ENCODE results near the gene DSCAM. TPM values are rescaled to one million over a fixed set of nuclear protein-coding genes. Genes with fewer than 3 reads are reported as not detected.

The DSCAM gene
- total RNA-seq, 1 donor from 2014 or later, result not detected

DNA sequence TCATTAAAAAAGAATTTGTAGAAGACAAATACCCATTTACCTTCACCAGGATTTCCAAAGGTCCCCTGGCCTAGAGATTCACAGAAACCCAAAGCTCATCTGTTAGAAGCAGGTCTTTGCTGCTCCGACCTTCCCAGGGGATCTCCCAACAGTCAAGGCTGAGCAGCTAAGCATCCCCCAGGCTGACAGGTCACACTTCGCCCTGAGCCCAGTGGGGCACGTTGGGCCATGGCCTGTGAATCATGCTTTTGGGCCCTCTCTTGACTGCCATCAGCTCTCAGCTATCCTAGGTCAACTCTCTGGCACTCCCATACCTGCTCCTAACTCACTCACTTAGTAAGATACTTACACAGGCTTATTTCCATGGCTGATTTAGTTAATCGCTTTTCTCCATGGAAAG lies 157.7 kb downstream of the DSCAM start:
- TF ChIP-seq CTCF (IDR thresholded peaks at IDR 0.05; ENCODE audit: borderline replicate concordance), result no peak
- Histone ChIP-seq H3K27me3 (ENCODE audit: low read depth) (no peaks in the 10 kb centered on the region), H3K4me3 (no peak overlapping the region), H3K27ac (replicated peaks) (no peak overlapping the region), H3K36me3 (no peaks in the 10 kb centered on the region), H3K9me3 (replicated peaks) (no peaks in the 10 kb centered on the region), H3K4me1 (peaks cover 3% of the 10 kb centered on the region)
- DNase-seq, result no peak
- intact Hi-C loops (cut with micrococcal nuclease), result no loop called here

DNA sequence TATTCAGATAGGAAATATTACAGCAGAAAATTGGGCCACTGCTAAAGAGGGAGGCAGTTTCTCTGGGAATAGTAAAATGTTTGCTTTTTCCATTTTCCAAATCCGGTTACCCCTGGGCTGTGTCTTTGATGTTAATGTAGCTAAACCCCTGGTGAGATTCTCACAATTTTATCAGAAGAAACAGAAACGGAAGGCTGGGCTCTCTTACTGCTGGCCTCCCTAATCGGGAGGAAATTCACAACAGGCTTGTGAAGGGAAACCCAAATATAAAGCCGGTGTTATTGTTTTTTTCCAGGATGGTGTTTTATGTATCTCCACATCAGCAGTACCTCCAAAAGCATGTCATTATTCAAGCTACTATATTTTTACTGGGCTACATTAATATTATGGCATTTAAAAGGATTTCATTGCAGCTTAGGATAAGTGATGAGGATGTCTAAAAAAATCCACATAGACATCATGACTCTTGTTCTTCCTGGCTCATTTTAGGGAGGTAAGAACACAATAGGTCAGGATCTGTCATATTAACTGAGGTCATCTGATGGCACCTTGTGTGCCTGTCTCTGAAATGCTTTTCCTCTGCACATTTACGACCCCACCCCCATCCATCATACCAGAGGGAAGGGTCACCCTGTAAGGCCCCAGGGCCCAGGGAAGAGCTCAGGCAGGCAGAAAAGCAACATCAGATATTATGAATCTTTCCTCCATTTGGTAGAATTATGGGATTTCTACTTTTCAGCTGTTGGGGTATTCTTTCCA lies 158.7 kb downstream of the DSCAM start:
- H3K27me3 ChIP-seq (ENCODE audit: low read depth), result no peaks in the 10 kb centered on the region
- no peak overlapping the region for H3K4me3 ChIP-seq
- intact Hi-C loops (cut with micrococcal nuclease), result no loop called here
- DNase-seq, result no peak
- no peaks in the 10 kb centered on the region for H3K36me3 ChIP-seq
- H3K4me1 ChIP-seq, result peaks cover 3% of the 10 kb centered on the region
- H3K9me3 ChIP-seq (replicated peaks), result no peaks in the 10 kb centered on the region
- no peak overlapping the region for H3K27ac ChIP-seq (replicated peaks)
- no peak for TF ChIP-seq CTCF (IDR thresholded peaks at IDR 0.05; ENCODE audit: borderline replicate concordance)

DNA sequence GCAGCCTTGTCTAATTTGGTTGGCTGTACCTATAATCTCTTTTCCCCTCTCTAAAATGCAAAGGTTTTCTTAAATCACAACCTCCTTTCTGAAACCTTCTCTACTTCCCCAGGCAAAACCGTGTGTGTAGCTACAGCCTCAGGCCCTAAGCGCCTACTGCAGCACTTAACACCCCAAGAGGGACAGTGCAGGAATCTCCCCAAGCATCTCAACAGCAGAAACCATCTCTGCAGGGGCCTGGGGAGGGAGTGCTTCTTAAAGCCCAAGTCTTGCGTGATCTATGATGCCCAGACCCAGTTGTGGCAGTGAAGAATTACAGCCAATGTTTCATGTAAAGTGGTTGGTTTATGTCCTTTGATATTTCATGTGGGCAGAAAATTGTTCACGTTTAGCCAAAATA lies 159.3 kb downstream of the DSCAM start:
- H3K27me3 ChIP-seq (ENCODE audit: low read depth), result no peaks in the 10 kb centered on the region
- no peak for DNase-seq
- H3K27ac ChIP-seq (replicated peaks), result no peak overlapping the region
- intact Hi-C loops (cut with micrococcal nuclease), result no loop called here
- no peak for TF ChIP-seq CTCF (IDR thresholded peaks at IDR 0.05; ENCODE audit: borderline replicate concordance)
- no peaks in the 10 kb centered on the region for H3K9me3 ChIP-seq (replicated peaks)
- no peaks in the 10 kb centered on the region for H3K36me3 ChIP-seq
- no peak overlapping the region for H3K4me3 ChIP-seq
- peaks cover 3% of the 10 kb centered on the region for H3K4me1 ChIP-seq

- DNase-seq, result no peak
- Histone ChIP-seq H3K9me3 (replicated peaks) (no peaks in the 10 kb centered on the region), H3K27ac (replicated peaks) (no peak overlapping the region), H3K27me3 (ENCODE audit: low read depth) (no peaks in the 10 kb centered on the region), H3K4me1 (peaks cover 3% of the 10 kb centered on the region), H3K4me3 (no peak overlapping the region), H3K36me3 (no peaks in the 10 kb centered on the region)
- no peak for TF ChIP-seq CTCF (IDR thresholded peaks at IDR 0.05; ENCODE audit: borderline replicate concordance)
- intact Hi-C loops (cut with micrococcal nuclease), result no loop called here
These were observed 160.4 kb downstream of the DSCAM start for GRCh38 chr21:40686526-40686925.

DNA sequence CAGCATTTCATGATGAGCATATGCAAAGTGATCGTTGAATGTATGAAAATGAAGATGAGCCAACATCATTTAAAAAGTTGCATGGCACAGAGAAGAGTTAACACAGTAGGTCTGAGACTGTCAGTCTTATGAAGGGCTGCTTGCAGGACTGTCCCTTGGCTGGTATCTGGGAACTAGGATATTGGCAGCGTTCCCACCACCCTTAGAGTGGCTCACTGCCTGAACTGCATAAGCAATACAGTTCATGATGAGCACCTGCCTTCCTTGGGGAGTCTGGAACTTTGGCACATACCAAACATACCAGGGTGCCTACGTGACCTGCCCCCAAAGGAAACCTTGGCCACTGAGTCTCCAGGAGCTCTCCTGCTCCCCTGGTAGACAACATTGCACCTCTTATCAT lies 161.8 kb downstream of the DSCAM start:
- H3K4me1 ChIP-seq, result peaks cover 3% of the 10 kb centered on the region
- H3K27me3 ChIP-seq (ENCODE audit: low read depth), result no peaks in the 10 kb centered on the region
- H3K9me3 ChIP-seq (replicated peaks), result no peaks in the 10 kb centered on the region
- H3K27ac ChIP-seq (replicated peaks), result no peak overlapping the region
- H3K36me3 ChIP-seq, result no peaks in the 10 kb centered on the region
- intact Hi-C loops (cut with micrococcal nuclease), result no loop called here
- peak; percentile 27 for DNase-seq
- no peak for TF ChIP-seq CTCF (IDR thresholded peaks at IDR 0.05; ENCODE audit: borderline replicate concordance)
- no peak overlapping the region for H3K4me3 ChIP-seq

Measured in left ventricle myocardium inferior (tissue), 1 donor.